Dedifferentiated amniotic fluid mesenchymal stem cell (primary cell): ENCODE results near the gene FRMD4B.
A peak's percentile ranks its signal among the peaks of the same experiment; 100 is the strongest.

Source experiments
- DNase-seq: peaks from one replicate; pipeline ENCODE4 v3.0.0-alpha.2; 2016; ENCODE audit errors: extremely low spot score

The FRMD4B gene

DNA sequence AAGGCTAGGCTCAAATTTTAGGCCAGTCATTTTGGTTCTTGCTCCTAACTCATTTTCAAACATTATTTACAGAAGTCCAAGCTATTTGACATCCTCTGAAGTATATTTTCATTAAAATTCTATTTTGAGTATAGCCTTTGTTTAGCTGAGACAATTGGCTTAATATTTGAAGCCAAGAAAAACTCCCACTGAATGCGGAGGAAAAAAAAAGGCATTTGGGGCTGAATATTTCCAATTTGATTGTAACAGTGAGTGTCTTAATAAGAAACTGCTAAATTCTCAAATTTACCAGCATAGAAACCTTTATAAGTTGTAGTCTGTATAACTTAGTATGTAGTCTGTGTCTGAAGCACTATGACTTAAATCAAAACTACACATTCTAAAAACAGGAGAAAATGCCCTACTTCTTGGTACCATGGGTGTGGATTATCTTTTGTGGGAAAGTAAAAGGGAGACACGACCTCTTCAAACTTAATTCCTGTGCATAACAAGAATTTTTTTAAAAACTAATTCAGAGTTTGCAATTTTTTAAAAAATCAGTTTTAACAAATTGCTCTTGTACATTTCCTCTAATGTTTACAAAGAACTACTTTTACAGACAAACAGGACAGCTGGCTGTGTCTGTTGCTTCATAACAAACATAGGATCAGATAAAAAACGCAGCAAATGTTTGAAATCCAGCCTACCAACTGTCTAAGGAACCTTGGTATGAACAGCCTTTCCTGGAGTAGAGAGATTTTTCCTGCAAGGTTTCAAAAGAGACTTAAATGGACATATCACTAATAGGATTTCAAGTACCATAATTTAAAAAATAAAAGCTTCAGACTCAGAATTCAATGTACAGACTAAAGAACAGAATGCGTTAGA lies 210.8 kb downstream of the FRMD4B start:
- DNase-seq: no peak

DNA sequence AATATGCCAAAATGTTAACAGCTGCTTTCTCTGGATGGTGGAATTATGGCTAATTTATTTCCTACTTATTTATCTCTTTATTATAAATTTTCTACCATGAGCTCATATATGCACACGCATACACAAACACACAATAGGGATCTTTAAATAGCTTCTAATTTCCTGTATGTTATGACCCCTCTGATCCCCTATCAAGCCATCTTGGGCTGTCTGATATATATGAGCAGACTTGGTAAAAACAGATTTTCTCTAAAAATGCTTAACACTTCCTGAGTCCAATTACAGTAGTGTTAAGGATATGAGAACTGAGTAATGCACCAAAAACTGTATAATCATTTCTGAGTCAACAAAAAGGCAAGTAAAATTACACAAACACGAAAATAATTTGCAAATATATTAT lies 211.4 kb downstream of the FRMD4B start:
- no peak for DNase-seq

DNA sequence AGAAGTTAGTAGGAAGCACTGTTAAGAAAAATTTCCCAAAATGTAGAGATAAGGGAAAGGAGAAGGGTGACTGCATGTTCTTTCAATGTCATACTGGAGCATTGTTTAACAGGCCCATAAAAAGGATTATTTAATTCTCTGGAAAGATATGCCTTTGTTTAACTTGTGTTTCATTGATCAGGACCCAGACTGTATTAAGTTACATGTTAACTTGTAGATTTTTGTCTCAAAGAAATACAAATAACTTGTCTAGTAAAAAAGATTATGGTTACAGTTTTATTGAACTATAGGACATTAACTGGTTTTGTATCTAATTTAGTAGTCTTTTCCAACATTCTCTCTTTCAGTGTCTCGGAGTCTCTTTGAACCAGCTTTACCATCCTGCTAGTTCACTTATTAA lies 213.8 kb downstream of the FRMD4B start:
- no peak for DNase-seq

- DNase-seq: no peak
Observed at GRCh38 chr3:69166446-69166845, 219.4 kb downstream of the FRMD4B start.

- DNase-seq: no peak
Observed at GRCh38 chr3:69165744-69166143, 220.1 kb downstream of the FRMD4B start.

- DNase-seq: no peak
Observed at GRCh38 chr3:69164296-69164695, 221.6 kb downstream of the FRMD4B start.

- DNase-seq: no peak
Observed at GRCh38 chr3:69162308-69162980, 223.4 kb downstream of the FRMD4B start.

DNA sequence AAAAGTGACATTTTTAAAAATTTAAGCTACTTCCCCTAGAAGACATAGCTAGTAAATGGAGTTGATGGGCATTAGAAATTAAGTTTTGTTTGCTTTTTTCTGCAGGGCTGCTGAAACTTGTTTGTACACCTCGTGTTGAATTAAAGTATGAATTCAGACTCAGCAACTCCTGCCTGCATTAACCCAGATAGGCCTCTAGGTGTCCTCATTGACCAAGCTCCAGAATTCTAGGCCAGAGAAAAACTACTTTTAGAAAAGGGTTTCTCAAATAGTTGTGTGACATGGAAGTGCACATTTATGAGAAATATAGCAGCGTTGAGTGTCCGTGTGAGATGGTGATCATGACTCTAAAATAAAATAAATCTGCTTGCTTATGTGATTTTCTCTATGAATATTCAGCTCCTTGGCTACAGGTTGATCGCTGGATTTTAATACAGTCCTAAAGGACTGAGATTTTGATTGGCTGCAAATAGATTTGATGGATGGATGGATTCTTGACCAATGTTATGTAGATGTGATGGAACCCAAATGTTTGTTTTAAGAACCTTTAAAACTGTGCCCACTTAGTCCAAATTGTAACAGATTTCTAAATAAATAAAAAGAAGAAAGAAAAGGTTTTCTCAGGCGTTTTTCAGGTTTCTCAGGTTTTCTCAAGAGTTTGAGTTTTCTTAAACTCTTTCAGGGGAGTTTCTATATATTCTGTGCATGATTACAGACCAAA lies 224.1 kb downstream of the FRMD4B start:
- DNase-seq: peak; percentile 67

DNA sequence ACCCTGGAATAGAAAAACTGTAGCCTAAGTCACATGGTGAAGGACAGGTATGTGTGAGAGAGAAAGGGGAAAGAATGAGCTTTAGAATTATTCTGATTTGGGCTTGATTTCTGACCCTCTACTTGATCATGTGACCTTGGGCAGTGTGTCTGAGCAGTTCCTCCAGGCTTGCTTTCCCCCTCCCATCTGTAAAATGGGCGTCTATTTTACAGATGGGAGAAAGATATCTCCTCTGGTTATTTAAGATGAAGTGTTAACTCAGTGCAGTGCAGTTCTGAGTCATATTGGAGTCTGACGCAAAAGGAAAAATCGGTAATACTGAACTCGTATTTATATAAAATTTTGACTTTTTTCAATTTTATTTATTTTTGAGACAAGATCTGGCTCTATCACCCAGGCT lies 225.4 kb downstream of the FRMD4B start:
- DNase-seq: no peak

GRCh38 chr3:69160107-69160506 lies 225.8 kb downstream of the FRMD4B start:
- no peak for DNase-seq

DNA sequence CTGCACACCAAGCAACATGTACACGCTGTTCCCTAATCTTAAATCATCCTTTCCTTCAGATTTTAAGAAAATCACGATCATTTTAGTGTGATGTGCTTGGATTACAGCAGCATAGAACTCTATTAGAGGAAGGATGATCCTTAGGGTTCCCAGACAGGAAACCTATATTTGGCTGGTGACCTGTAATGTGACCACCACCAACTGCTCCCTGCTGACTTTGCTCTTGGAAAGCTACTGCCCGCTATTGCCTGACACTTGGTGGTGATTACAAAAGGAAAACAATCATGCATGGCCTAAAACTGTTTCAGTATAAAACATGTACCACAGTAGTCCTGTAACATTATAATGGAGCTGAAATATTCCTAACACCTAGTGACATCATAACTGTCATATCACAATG lies 236.3 kb downstream of the FRMD4B start:
- no peak for DNase-seq

GRCh38 chr3:69145688-69146087 lies 240.2 kb downstream of the FRMD4B start:
- DNase-seq: no peak

GRCh38 chr3:69144631-69145245 lies 241.2 kb downstream of the FRMD4B start:
- no peak for DNase-seq

DNA sequence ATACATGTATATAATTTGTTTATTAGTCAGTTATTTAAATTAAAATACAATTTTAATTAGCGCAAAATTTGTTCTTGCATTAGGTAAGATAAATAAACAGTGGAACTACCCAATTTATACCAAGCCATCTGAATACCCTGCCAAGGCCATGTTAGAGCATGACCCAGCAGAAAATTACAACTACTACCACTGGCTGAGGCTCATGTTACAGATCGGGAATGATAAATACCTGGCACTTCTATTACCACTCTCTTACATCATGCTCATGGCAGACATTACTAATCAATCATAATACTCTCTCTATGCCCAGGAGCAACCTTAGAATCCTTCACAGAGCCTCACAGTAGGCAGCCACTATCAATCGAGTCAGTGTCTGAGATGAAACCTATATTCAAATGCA lies 242.3 kb downstream of the FRMD4B start:
- DNase-seq: peak; percentile 48

- no peak for DNase-seq
Observed at GRCh38 chr3:69142797-69143454, 243.0 kb downstream of the FRMD4B start.

- DNase-seq: peak; percentile 46
Observed at GRCh38 chr3:69142090-69142489, 243.8 kb downstream of the FRMD4B start.

GRCh38 chr3:69141313-69141712 lies 244.6 kb downstream of the FRMD4B start:
- no peak for DNase-seq

DNA sequence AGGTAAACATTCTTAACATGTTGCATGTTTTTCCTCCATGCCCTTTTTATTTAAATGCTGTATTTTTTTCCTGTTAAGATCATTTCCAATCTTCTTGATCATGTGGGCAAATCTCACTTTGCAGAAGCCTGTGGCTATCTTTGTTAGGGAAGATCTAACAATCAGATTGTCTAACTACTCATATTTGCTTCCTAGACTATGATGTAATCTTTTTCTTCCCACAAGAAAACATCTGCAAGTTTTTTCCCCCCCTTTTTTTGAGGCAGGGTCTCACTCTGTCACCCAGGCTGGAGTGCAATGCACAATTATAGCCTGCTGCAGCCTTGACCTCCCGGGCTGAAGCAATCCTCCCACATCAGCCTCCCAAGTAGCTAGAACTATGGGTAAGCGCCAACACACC lies 248.5 kb downstream of the FRMD4B start:
- DNase-seq: no peak

DNA sequence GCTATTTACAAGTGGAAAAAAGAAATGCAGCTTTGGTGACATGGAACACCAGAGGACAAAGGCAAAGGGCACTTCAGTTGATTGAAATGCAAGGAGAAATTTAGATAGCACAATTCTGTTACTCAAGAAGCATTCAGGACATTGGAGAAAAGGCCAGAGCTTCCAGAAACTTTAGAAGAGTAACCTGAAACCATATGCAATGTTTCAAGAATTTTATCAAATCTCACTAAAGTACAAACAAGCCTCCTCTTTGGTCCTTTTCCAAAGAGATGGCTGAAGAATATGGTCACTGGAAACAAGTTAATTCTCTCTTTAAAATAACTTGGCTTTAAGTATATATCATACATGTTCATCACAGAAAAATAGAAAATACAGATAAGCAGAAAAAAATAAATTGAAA lies 248.9 kb downstream of the FRMD4B start:
- peak; percentile 20 for DNase-seq

DNA sequence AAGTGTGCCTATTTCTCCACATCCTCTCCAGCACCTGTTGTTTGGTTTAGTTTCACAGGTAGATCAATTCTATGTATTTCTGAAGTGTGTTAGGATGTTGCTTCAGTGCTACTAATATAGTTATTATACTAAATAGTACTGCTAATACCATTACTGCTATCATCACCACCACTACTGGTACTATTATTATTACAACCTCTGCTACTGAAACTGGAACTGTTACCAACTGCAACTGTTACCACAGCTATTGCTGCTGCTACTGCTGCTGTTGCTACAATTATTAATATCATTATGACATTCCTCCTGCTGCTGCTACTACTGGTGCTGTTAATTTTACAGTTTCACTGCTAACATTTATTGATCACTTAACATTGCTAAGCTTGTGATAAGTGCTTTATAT lies 255.2 kb downstream of the FRMD4B start:
- no peak for DNase-seq

GRCh38 chr3:69129531-69129930 lies 256.4 kb downstream of the FRMD4B start:
- no peak for DNase-seq

- no peak for DNase-seq
Observed at GRCh38 chr3:69128509-69128908, 257.4 kb downstream of the FRMD4B start.
